H1 (cell line): ENCODE results near the gene CCNH. TPM values are rescaled to one million over a fixed set of nuclear protein-coding genes. Genes with fewer than 3 reads are reported as not detected.

Experiments
- EZH2 ChIP-seq: fragments of 200-600 bp; sonication (generic); IDR thresholded peaks from 2 replicates; pipeline ENCODE4 v1.7.1; 2012; ENCODE audit warnings: low read depth, mild to moderate bottlenecking, moderate library complexity, low read length, inconsistent platforms; ENCODE audit not compliant: severe bottlenecking
- RNF2 ChIP-seq: fragments of 200-900, 300-1000 bp; sonication (generic); IDR thresholded peaks from 2 replicates; pipeline ENCODE4 v1.7.1; 2016; ENCODE audit warnings: borderline replicate concordance, low read depth, mild to moderate bottlenecking, antibody characterized with exemption, low read length; ENCODE audit not compliant: poor library complexity, severe bottlenecking; ENCODE audit errors: missing control alignments
- polyA plus RNA-seq, 7 experiments: library from polyadenylated mRNA; depleted of rRNA in 3 of 7; stranded (reverse) in 5 of 7; unstranded in 2 of 7; fragments of >200 nt in 5 of 7; fragments of 200-250 nt in 2 of 7; gene quantifications; 1 replicate in 5 of 7; 2 replicates in 1 of 7; 4 replicates in 1 of 7; pipeline versions ENCODE4 v1.2.1 to v1.2.3, GENCODE V29; 2011 to 2013; ENCODE audit warnings: missing spikeins in 2 of 7, mixed read lengths in 2 of 7
- total RNA-seq: library from RNA; stranded (reverse); fragmentation: NEBNext Ultra II Directional; extraction: Animal tissue kit (Norgen Biotek cat#: 25700); gene quantifications from 2 replicates; pipeline ENCODE4 v1.2.1, GENCODE V29; 2021

Gene CCNH
- total and polyA plus RNA-seq, 2 of the 8 experiments (the other 6 are each of a cell fraction or from before 2014, with no cell fraction given), result 38.2 to 41.8 TPM

DNA sequence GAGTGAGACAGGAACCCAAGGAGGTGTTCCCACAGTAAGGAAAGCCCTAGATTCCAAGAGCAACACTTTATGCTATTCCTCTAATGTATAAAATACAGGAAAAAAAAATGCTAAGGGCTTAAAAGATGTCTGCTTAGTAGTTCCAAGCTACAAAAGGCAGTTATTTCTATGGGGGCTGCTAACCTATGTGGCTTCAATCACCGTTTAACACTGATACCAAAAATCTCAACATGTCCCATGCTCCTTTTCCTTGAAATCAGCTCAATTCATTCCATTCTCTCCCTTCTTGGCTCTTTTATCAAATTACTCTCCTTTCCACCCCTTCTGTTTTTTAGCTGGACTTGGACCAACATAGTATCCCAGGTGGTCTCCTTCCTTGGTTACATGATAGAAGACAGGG, 20.6 kb downstream of the CCNH start (continued):
- TF ChIP-seq RNF2, result no peak
- no peak for TF ChIP-seq EZH2
